GM12878 (cell line): ENCODE data around the gene B4GALNT2. TPM values are rescaled to one million over a fixed set of nuclear protein-coding genes. Genes with fewer than 3 reads are reported as not detected.
A peak's percentile ranks its signal among the peaks of the same experiment; 100 is the strongest.

Experiments used
- CBX5 ChIP-seq: sonication (generic); IDR thresholded peaks from 2 replicates; pipeline ENCODE4 v1.6.1; 2016; ENCODE audit warnings: low read depth, moderate library complexity, mild to moderate bottlenecking, inconsistent platforms
- CREB1 ChIP-seq: IDR thresholded peaks from 2 replicates; pipeline ENCODE4 v1.6.1; 2012; ENCODE audit warnings: low read depth, mild to moderate bottlenecking, inconsistent platforms
- CTCF ChIP-seq, 3 experiments: IDR thresholded peaks in 2 of 3; conservative IDR thresholded peaks in 1 of 3; 2 replicates each; pipeline ENCODE4 v1.5.1; 2011; ENCODE audit warnings: low read depth in 3 of 3, low read length in 3 of 3, mild to moderate bottlenecking in 3 of 3, control low read depth in 2 of 3, moderate library complexity in 2 of 3, inconsistent platforms in 1 of 3, mixed read lengths in 1 of 3; ENCODE audit not compliant: control insufficient read depth in 2 of 3, insufficient read depth in 1 of 3; ENCODE audit errors: extremely low read depth in 1 of 3
- HDGF ChIP-seq: fragments of 450-650 bp; IDR thresholded peaks from 2 replicates; pipeline ENCODE4 v1.6.1; 2016; ENCODE audit warnings: antibody characterized with exemption
- IKZF2 ChIP-seq, 2 experiments: fragments of 450-650 bp; IDR thresholded peaks; 2 replicates each; pipeline ENCODE4 v1.6.1; 2017; ENCODE audit warnings: mild to moderate bottlenecking in 2 of 2, moderate library complexity in 2 of 2
- MEF2A ChIP-seq: IDR thresholded peaks from 2 replicates; pipeline ENCODE4 v1.6.1; 2011; ENCODE audit warnings: low read depth, mild to moderate bottlenecking, low read length, moderate library complexity; ENCODE audit not compliant: insufficient read depth
- MEF2B ChIP-seq: fragments of 450-650 bp; IDR thresholded peaks from 2 replicates; pipeline ENCODE4 v1.6.1; 2018; ENCODE audit warnings: mild to moderate bottlenecking, moderate library complexity; ENCODE audit not compliant: partially characterized antibody, poor library complexity, severe bottlenecking
- MTA2 ChIP-seq: fragments of 450-650 bp; IDR thresholded peaks from 2 replicates; pipeline ENCODE4 v1.6.1; 2016; ENCODE audit warnings: low read depth, mild to moderate bottlenecking, moderate library complexity
- NFIC ChIP-seq: IDR thresholded peaks from 2 replicates; pipeline ENCODE4 v1.6.1; 2012; ENCODE audit warnings: low read depth, mild to moderate bottlenecking, inconsistent platforms, low read length, moderate library complexity
- NFXL1 ChIP-seq: fragments of 450-650 bp; IDR thresholded peaks from 2 replicates; pipeline ENCODE4 v1.6.1; 2017; ENCODE audit warnings: antibody characterized with exemption, mild to moderate bottlenecking, borderline replicate concordance
- PML ChIP-seq: IDR thresholded peaks from 2 replicates; pipeline ENCODE4 v1.6.1; 2012; ENCODE audit warnings: low read length, inconsistent platforms
- POLR2AphosphoS5 ChIP-seq: IDR thresholded peaks from 2 replicates; pipeline ENCODE4 v1.6.1; 2011; ENCODE audit warnings: mild to moderate bottlenecking, low read length, inconsistent platforms
- PRDM15 ChIP-seq: fragments of 450-650 bp; formaldehyde crosslinking; IDR thresholded peaks from 2 replicates; pipeline ENCODE4 v1.4.0; 2020; ENCODE audit warnings: mild to moderate bottlenecking, moderate library complexity
- SIX5 ChIP-seq: IDR thresholded peaks from 2 replicates; pipeline ENCODE4 v1.6.1; 2011; ENCODE audit warnings: mild to moderate bottlenecking, low read depth, low read length, moderate library complexity; ENCODE audit not compliant: severe bottlenecking
- SKIL ChIP-seq: fragments of 450-650 bp; IDR thresholded peaks from 2 replicates; pipeline ENCODE4 v1.6.1; 2017; ENCODE audit warnings: mild to moderate bottlenecking, low read depth, inconsistent platforms; ENCODE audit not compliant: poor library complexity, severe bottlenecking
- SPI1 ChIP-seq: IDR thresholded peaks from 2 replicates; pipeline ENCODE4 v1.6.1; 2011; ENCODE audit warnings: low read depth, mild to moderate bottlenecking, low read length, moderate library complexity, borderline replicate concordance; ENCODE audit not compliant: insufficient read depth
- SUZ12 ChIP-seq: fragments of 200-600 bp; sonication (generic); IDR thresholded peaks from one replicate; pipeline ENCODE4 v1.6.1; 2018; ENCODE audit warnings: antibody characterized with exemption, mild to moderate bottlenecking; ENCODE audit not compliant: unreplicated experiment
- ZBTB33 ChIP-seq: fragments of 450-650 bp; IDR thresholded peaks from 2 replicates; pipeline ENCODE4 v1.6.1; 2017; ENCODE audit warnings: mild to moderate bottlenecking
- ZNF217 ChIP-seq: fragments of 450-650 bp; IDR thresholded peaks from 2 replicates; pipeline ENCODE4 v1.6.1; 2017; ENCODE audit warnings: antibody characterized with exemption, mild to moderate bottlenecking
- polyA plus RNA-seq, 11 experiments: library from polyadenylated mRNA; depleted of rRNA in 4 of 11; unstranded in 6 of 11; stranded (reverse) in 5 of 11; fragments of >200 nt; fragmentation: Nextera tagmentation in 4 of 11; fragmentation: Illumina TruSeq in 1 of 11; extraction: Ambion mirVana in 4 of 11; extraction: Trizol in 1 of 11; gene quantifications; 1 replicate in 1 of 11; 2 replicates in 10 of 11; pipeline versions ENCODE4 v1.2.1 to v1.2.3, GENCODE V29; 2011 to 2016; ENCODE audit warnings: inconsistent platforms in 2 of 11, missing spikeins in 2 of 11, low read depth in 1 of 11
- total RNA-seq, 4 experiments: library from RNA; depleted of rRNA in 3 of 4; stranded (reverse); fragments of >200 nt in 3 of 4; fragmentation: Illumina TruSeq in 1 of 4; extraction: Trizol in 1 of 4; gene quantifications; 2 replicates each; pipeline versions ENCODE4 v1.2.1 to v1.2.3, GENCODE V29; 2013 to 2021

The B4GALNT2 gene
- total and polyA plus RNA-seq, 10 of the 15 experiments (the other 5 are each of a cell fraction or from before 2014, with no cell fraction given): not detected

GRCh38 chr17:49193513-49194296, 61.1 kb downstream of the B4GALNT2 start (continued):
- no peak for TF ChIP-seq PRDM15 (CRISPR knock-in tag)
- TF ChIP-seq CTCF (IDR thresholded peaks at IDR 0.05 in 2 of 3, conservative IDR thresholded peaks at IDR 0.05 in 1 of 3; ENCODE audit: control insufficient read depth in 2 of 3, extremely low read depth in 1 of 3, insufficient read depth in 1 of 3, low read depth in 3 of 3, low read length in 3 of 3): no peak
- TF ChIP-seq MEF2B: peak; percentile 83
- TF ChIP-seq IKZF2 (IDR thresholded peaks at IDR 0.05): peak; percentile 97
- no peak for TF ChIP-seq NFXL1
- TF ChIP-seq PML: no peak
- 0 out of 2 replicates have a peak, but pooled peaks have one; percentile 17 for TF ChIP-seq CREB1
- TF ChIP-seq SIX5: no peak
- TF ChIP-seq NFIC: peak; percentile 88
- no peak for TF ChIP-seq SPI1
- TF ChIP-seq HDGF: no peak
- TF ChIP-seq SUZ12: no peak
- TF ChIP-seq SKIL: peak; percentile 66
- peak; percentile 89 for TF ChIP-seq MTA2
- 0 out of 2 replicates have a peak, but pooled peaks have one; percentile 8 for TF ChIP-seq ZNF217
- peak; percentile 94 for TF ChIP-seq POLR2AphosphoS5
- TF ChIP-seq CBX5: no peak
- peak; percentile 5; the same call in 1 of the 2 replicates for TF ChIP-seq ZBTB33
- peak; percentile 83 for TF ChIP-seq MEF2A
